Measurements from ENCODE around the gene MAST4. TPM values are rescaled to one million over a fixed set of nuclear protein-coding genes. Genes with fewer than 3 reads are reported as not detected.

The MAST4 gene
- total and polyA plus RNA-seq, 2 of the 8 experiments (the other 6 are each of a cell fraction or from before 2014, with no cell fraction given) = 1.5 to 2.6 TPM

DNA sequence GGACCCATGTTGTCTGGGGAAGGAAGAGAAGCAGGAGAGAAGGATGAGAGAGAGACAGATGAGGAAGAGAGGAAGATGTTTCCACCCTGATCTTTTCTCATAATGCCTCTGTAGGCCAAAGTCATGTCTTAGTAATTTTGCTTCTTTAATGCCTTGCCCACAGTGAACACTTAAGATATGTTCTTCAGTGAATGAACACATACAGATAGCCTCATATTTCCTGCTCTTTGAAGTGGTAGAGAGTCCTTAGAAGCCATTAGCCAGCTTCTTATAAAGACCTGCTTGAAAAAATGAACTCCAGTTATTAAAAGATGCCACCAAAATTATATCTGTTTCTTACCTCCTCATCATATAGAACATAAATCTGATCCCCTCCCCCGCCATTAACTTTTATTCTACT is 356.0 kb downstream of the MAST4 start:
- no peak for DNase-seq (ENCODE audit: low read depth in 1 of 2, low spot score in 2 of 2)
- Histone ChIP-seq H2AK5ac (ENCODE audit: low read depth, low read length) (no peak overlapping the region), H3K23ac (ENCODE audit: insufficient read length) (no peak overlapping the region), H3K27ac (ENCODE audit: low read depth, low read length) (no peak overlapping the region), H3K79me1 (ENCODE audit: low read depth, low read length) (no peaks in the 10 kb centered on the region), H3K4me2 (ENCODE audit: insufficient read depth in 1 of 2, low read depth in 2 of 2, low read length in 2 of 2) (no peak overlapping the region), H3K18ac (ENCODE audit: extremely low read depth, low read length) (no peak overlapping the region), H3K14ac (ENCODE audit: insufficient read length) (no peak overlapping the region), H2BK12ac (ENCODE audit: low read depth, low read length) (no peak overlapping the region), H2BK120ac (replicated peaks; ENCODE audit: low read depth, low read length) (no peak overlapping the region), H3K4ac (replicated peaks; ENCODE audit: insufficient read length, low read depth, low read length) (no peak overlapping the region), H4K20me1 (replicated peaks in 1 of 2; ENCODE audit: control insufficient read depth in 1 of 2, insufficient read depth in 2 of 2, low read length in 2 of 2) (no peaks in the 10 kb centered on the region), H3K4me1 (replicated peaks in 1 of 4; ENCODE audit: control insufficient read depth in 3 of 4, insufficient read depth in 4 of 4, low read length in 3 of 4) (no peaks in the 10 kb centered on the region), H3K79me2 (ENCODE audit: control insufficient read depth in 1 of 2, insufficient read depth in 2 of 2, low read length in 2 of 2) (no peaks in the 10 kb centered on the region), H3K4me3 (ENCODE audit: extremely low read depth in 1 of 4, insufficient read depth in 2 of 4, low read depth in 3 of 4, low read length in 4 of 4) (no peak overlapping the region), H3K36me3 (ENCODE audit: control insufficient read depth in 2 of 4, insufficient read depth in 4 of 4, low read length in 3 of 4) (no peaks in the 10 kb centered on the region), H2BK20ac (ENCODE audit: low read length) (no peak overlapping the region), H3K27me3 (replicated peaks in 1 of 4; ENCODE audit: control insufficient read depth in 3 of 4, extremely low read depth in 1 of 4, insufficient read depth in 3 of 4, low read length in 3 of 4) (no peaks in the 10 kb centered on the region), H3K9ac (replicated peaks in 1 of 4; ENCODE audit: extremely low read depth in 1 of 4, low read depth in 3 of 4, low read length in 3 of 4) (no peak overlapping the region), H3K9me3 (ENCODE audit: insufficient read depth in 2 of 2, low read depth in 1 of 2, low read length in 1 of 2) (no peaks in the 10 kb centered on the region), H3K56ac (replicated peaks; ENCODE audit: insufficient read length, low read depth, low read length) (no peak overlapping the region), H4K91ac (replicated peaks; ENCODE audit: insufficient read length, low read length) (no peak overlapping the region), H3K23me2 (ENCODE audit: low read depth, low read length) (no peaks in the 10 kb centered on the region; the same call in 1 of the 2 replicates), H4K5ac (ENCODE audit: insufficient read length, low read depth, low read length) (no peak overlapping the region), H2AFZ (ENCODE audit: low read length) (no peak overlapping the region), H2BK15ac (ENCODE audit: low read length) (no peak overlapping the region), H2BK5ac (ENCODE audit: low read depth, low read length) (no peak overlapping the region), H4K8ac (ENCODE audit: extremely low read depth, insufficient read depth, low read length) (no peak overlapping the region)
- ChIA-PET CTCF (ENCODE audit: partially characterized antibody) (interaction anchor here (1.2 to 1.3 kb wide), 2 partner anchors 11 to 22 kb away, joined by 3 to 4 read pairs; no protein-coding TSS in a partner anchor), POLR2A (ENCODE audit: partially characterized antibody) (no interaction called here)
- no peak for TF ChIP-seq SIRT6 (IDR thresholded peaks at IDR 0.05; ENCODE audit: low read length)
- TF ChIP-seq KDM5A (IDR thresholded peaks at IDR 0.05; ENCODE audit: low read length) = no peak
- no peak for TF ChIP-seq SAP30 (IDR thresholded peaks at IDR 0.05; ENCODE audit: insufficient read depth, insufficient replicate concordance, low read length)
- TF ChIP-seq EZH2 (IDR thresholded peaks at IDR 0.05; ENCODE audit: low read depth, low read length, severe bottlenecking) = no peak
- no peak for TF ChIP-seq CHD2 (IDR thresholded peaks at IDR 0.05; ENCODE audit: low read length)
- no peak for TF ChIP-seq BRCA1 (IDR thresholded peaks at IDR 0.05; ENCODE audit: low read depth, low read length)
- TF ChIP-seq SP2 (IDR thresholded peaks at IDR 0.05; ENCODE audit: low read length) = no peak
- no peak for TF ChIP-seq YY1 (IDR thresholded peaks at IDR 0.05; ENCODE audit: low read depth, low read length)
- no peak for TF ChIP-seq TCF12 (IDR thresholded peaks at IDR 0.05; ENCODE audit: low read depth, low read length)
- no peak for TF ChIP-seq POU5F1 (IDR thresholded peaks at IDR 0.05; ENCODE audit: low read depth, low read length)
- TF ChIP-seq RAD21 (IDR thresholded peaks at IDR 0.05 in 1 of 2, conservative IDR thresholded peaks at IDR 0.05 in 1 of 2; ENCODE audit: low read depth in 2 of 2, low read length in 2 of 2) = no peak
- 92% methylated on average over 1 of the region's 1 CpG; no CpG with 5 or more reads in 1 of the 2 experiments for WGBS, 2 experiments (ENCODE audit: extremely low coverage in 1 of 2, insufficient coverage in 1 of 2, insufficient read length in 1 of 2, insufficient replicate concordance in 2 of 2, low coverage in 1 of 2, low lambda C conversion rate in 2 of 2, missing lambda C conversion rate in 1 of 2)
- FAIRE-seq = no peak

Measured in H1 (cell line).